ENCODE measurements around the gene EIF4G3.

The EIF4G3 gene

DNA sequence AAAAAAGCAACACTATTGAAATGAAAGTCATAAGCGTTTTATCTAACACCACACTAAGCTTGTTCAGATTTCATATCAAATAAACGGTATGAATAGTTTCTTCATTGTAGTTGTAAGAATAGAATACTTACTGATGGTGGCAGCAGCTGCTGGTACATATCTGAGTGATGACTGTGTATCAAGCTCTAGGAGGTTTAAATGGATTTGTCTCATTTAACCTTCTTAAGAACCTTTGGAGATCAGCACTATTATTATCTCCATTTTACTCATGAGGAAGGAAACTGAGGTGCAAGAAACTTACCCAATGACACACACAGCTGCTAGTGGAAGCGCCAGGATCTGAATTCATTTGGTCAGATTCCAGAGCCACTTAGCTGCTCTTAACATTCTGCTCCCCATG, 104.0 kb downstream of the EIF4G3 start:
- Histone ChIP-seq H4K20me1 (ENCODE audit: control insufficient read depth, insufficient read depth, low read depth, low read length) (no peaks in the 10 kb centered on the region), H3K9me2 (replicated peaks; ENCODE audit: control insufficient read depth, low read length) (no peaks in the 10 kb centered on the region), H3K9me3 (ENCODE audit: control insufficient read depth, insufficient read depth, low read length) (no peaks in the 10 kb centered on the region), H3K27ac (ENCODE audit: low read depth, low read length) (no peak overlapping the region), H3K4me1 (ENCODE audit: control insufficient read depth, low read length) (peaks cover 13% of the 10 kb centered on the region), H3K4me2 (ENCODE audit: low read length) (no peak overlapping the region), H3K4me3 (ENCODE audit: low read length) (no peak overlapping the region), H3K27me3 (ENCODE audit: control insufficient read depth, low read length) (no peaks in the 10 kb centered on the region), H3K36me3 (ENCODE audit: control insufficient read depth, low read length) (peaks cover 8% of the 10 kb centered on the region; the same call in 1 of the 2 replicates), H3K79me2 (ENCODE audit: control insufficient read depth, low read length) (peaks cover 23% of the 10 kb centered on the region), H3F3A (ENCODE audit: control insufficient read depth, insufficient read depth) (no peaks in the 10 kb centered on the region)
- TF ChIP-seq, protein P1, sequence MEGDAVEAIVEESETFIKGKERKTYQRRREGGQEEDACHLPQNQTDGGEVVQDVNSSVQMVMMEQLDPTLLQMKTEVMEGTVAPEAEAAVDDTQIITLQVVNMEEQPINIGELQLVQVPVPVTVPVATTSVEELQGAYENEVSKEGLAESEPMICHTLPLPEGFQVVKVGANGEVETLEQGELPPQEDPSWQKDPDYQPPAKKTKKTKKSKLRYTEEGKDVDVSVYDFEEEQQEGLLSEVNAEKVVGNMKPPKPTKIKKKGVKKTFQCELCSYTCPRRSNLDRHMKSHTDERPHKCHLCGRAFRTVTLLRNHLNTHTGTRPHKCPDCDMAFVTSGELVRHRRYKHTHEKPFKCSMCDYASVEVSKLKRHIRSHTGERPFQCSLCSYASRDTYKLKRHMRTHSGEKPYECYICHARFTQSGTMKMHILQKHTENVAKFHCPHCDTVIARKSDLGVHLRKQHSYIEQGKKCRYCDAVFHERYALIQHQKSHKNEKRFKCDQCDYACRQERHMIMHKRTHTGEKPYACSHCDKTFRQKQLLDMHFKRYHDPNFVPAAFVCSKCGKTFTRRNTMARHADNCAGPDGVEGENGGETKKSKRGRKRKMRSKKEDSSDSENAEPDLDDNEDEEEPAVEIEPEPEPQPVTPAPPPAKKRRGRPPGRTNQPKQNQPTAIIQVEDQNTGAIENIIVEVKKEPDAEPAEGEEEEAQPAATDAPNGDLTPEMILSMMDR (IDR thresholded peaks at IDR 0.05; ENCODE audit: low read depth, low read length, poor library complexity, severe bottlenecking) = no peak
- TF ChIP-seq EZH2phosphoT487 (IDR thresholded peaks at IDR 0.05; ENCODE audit: borderline replicate concordance, low read length) = no peak

DNA sequence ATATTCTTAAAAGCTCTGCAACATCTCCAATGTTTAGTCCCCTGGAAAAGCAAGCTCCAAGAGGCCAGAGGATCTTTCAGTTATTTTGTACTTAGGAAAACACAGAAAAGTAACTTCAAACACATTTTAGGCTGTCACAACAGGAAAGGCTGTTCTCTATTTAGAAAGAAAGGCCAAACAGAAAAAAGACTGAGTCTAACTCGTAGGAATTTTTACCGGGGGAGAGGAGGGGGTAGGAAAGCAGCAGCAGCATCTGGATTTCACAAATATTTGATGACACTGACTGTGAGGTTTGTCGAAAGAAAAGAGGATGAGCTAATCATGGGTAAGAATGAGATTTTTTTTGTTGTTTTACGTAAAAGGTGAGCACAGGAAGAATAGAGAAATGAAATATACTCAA, 107.1 kb downstream of the EIF4G3 start:
- H3K27me3 ChIP-seq (ENCODE audit: control insufficient read depth, low read length) = no peaks in the 10 kb centered on the region
- no peaks in the 10 kb centered on the region for H3K9me2 ChIP-seq (replicated peaks; ENCODE audit: control insufficient read depth, low read length)
- H3K27ac ChIP-seq (ENCODE audit: low read depth, low read length) = no peak overlapping the region
- H3K36me3 ChIP-seq (ENCODE audit: control insufficient read depth, low read length) = peaks cover 8% of the 10 kb centered on the region; the same call in 1 of the 2 replicates
- no peaks in the 10 kb centered on the region for H3F3A ChIP-seq (ENCODE audit: control insufficient read depth, insufficient read depth)
- no peaks in the 10 kb centered on the region for H3K9me3 ChIP-seq (ENCODE audit: control insufficient read depth, insufficient read depth, low read length)
- H3K79me2 ChIP-seq (ENCODE audit: control insufficient read depth, low read length) = peaks cover under 1% of the 10 kb centered on the region; the same call in 1 of the 2 replicates
- no peaks in the 10 kb centered on the region for H4K20me1 ChIP-seq (ENCODE audit: control insufficient read depth, insufficient read depth, low read depth, low read length)
- H3K4me2 ChIP-seq (ENCODE audit: low read length) = no peak overlapping the region
- no peak overlapping the region for H3K4me3 ChIP-seq (ENCODE audit: low read length)
- TF ChIP-seq, protein P1 (IDR thresholded peaks at IDR 0.05; ENCODE audit: low read depth, low read length, poor library complexity, severe bottlenecking) = no peak
- TF ChIP-seq EZH2phosphoT487 (IDR thresholded peaks at IDR 0.05; ENCODE audit: borderline replicate concordance, low read length) = no peak
- H3K4me1 ChIP-seq (ENCODE audit: control insufficient read depth, low read length) = peaks cover 13% of the 10 kb centered on the region

DNA sequence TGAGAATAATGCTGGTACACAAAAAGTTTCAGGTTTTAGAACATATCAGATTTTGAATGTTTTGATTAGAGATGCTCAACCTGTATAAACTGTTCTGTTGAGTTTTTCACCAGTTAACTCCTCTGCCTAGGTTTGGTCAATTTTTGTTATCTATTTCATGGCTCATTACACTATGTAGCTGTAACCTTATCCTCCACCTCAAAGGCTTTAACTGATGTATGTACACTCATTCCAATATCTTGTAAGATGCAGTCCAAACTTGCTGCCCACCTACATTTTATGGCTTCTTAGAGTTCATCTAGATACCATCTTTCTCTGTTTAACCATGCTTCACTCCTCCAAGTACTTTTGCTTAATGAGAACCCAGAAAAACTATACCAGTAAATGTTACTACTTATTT, 107.8 kb downstream of the EIF4G3 start:
- peaks cover 8% of the 10 kb centered on the region; the same call in 1 of the 2 replicates for H3K36me3 ChIP-seq (ENCODE audit: control insufficient read depth, low read length)
- H3K4me2 ChIP-seq (ENCODE audit: low read length) = no peak overlapping the region
- no peak for TF ChIP-seq EZH2phosphoT487 (IDR thresholded peaks at IDR 0.05; ENCODE audit: borderline replicate concordance, low read length)
- TF ChIP-seq, protein P1 (IDR thresholded peaks at IDR 0.05; ENCODE audit: low read depth, low read length, poor library complexity, severe bottlenecking) = no peak
- no peaks in the 10 kb centered on the region for H3K9me3 ChIP-seq (ENCODE audit: control insufficient read depth, insufficient read depth, low read length)
- H3F3A ChIP-seq (ENCODE audit: control insufficient read depth, insufficient read depth) = no peaks in the 10 kb centered on the region
- no peaks in the 10 kb centered on the region for H3K9me2 ChIP-seq (replicated peaks; ENCODE audit: control insufficient read depth, low read length)
- H3K79me2 ChIP-seq (ENCODE audit: control insufficient read depth, low read length) = no peaks in the 10 kb centered on the region
- H3K27me3 ChIP-seq (ENCODE audit: control insufficient read depth, low read length) = no peaks in the 10 kb centered on the region
- H3K4me3 ChIP-seq (ENCODE audit: low read length) = no peak overlapping the region
- no peak overlapping the region for H3K27ac ChIP-seq (ENCODE audit: low read depth, low read length)
- no peaks in the 10 kb centered on the region for H4K20me1 ChIP-seq (ENCODE audit: control insufficient read depth, insufficient read depth, low read depth, low read length)
- H3K4me1 ChIP-seq (ENCODE audit: control insufficient read depth, low read length) = peaks cover 13% of the 10 kb centered on the region
